ENCODE data around the gene CHCHD6.

The CHCHD6 gene

DNA sequence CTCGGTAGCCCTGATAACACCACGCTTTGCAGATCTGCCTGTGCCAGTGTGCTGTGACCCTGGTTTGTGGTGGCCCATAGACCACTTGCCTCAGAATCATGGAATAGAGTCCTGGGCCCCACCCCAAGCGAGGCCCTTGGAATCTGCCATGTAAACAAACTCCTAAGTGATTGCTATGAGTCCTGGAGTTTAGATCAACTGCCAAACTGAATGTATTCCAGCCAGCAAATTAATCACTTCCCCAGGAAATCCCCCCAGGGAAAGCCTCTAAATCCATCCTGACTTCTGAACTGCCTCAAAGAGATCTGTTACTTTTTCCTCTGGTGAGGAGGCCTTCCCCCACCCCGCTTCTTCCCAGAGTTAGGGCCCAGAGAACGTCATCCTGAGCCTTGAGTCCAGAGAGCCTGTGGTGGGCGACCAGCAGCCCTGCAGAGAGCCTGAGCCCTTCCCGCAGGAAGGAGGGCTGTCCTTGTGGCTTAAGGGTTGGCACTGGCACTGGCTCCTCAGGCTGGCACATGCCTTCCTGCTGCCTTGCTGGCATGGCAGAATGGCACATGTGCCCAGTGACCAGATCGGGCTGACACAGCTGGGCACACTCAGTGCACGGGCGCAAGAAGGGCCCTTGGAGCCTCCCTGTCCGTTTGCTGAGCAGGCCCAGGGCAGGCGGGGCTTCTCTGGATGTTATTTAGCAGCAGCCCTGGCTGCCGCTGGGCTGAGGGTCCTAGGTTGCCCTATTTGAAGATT, 228.3 kb downstream of the CHCHD6 start:
- Histone ChIP-seq H3K9ac (no peak overlapping the region), H2AFZ (no peak overlapping the region), H3K4me3 (ENCODE audit: low read depth, low read length) (no peak overlapping the region), H3K36me3 (ENCODE audit: control insufficient read depth, insufficient read depth, low read length) (no peaks in the 10 kb centered on the region), H3K79me2 (no peaks in the 10 kb centered on the region), H3K27ac (no peak overlapping the region), H3K4me1 (no peaks in the 10 kb centered on the region), H3K27me3 (ENCODE audit: control insufficient read depth, insufficient read depth, low read length) (no peaks in the 10 kb centered on the region), H3K9me3 (ENCODE audit: control insufficient read depth, low read length) (no peaks in the 10 kb centered on the region), H3K4me2 (ENCODE audit: low read length) (no peak overlapping the region)
- TF ChIP-seq, protein P1, sequence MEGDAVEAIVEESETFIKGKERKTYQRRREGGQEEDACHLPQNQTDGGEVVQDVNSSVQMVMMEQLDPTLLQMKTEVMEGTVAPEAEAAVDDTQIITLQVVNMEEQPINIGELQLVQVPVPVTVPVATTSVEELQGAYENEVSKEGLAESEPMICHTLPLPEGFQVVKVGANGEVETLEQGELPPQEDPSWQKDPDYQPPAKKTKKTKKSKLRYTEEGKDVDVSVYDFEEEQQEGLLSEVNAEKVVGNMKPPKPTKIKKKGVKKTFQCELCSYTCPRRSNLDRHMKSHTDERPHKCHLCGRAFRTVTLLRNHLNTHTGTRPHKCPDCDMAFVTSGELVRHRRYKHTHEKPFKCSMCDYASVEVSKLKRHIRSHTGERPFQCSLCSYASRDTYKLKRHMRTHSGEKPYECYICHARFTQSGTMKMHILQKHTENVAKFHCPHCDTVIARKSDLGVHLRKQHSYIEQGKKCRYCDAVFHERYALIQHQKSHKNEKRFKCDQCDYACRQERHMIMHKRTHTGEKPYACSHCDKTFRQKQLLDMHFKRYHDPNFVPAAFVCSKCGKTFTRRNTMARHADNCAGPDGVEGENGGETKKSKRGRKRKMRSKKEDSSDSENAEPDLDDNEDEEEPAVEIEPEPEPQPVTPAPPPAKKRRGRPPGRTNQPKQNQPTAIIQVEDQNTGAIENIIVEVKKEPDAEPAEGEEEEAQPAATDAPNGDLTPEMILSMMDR (IDR thresholded peaks at IDR 0.05), result no peak

GRCh38 chr3:126934031-126934531, 230.0 kb downstream of the CHCHD6 start:
- Histone ChIP-seq H3K4me1 (no peaks in the 10 kb centered on the region), H3K27me3 (ENCODE audit: control insufficient read depth, insufficient read depth, low read length) (no peaks in the 10 kb centered on the region), H3K9me3 (ENCODE audit: control insufficient read depth, low read length) (no peaks in the 10 kb centered on the region), H3K79me2 (no peaks in the 10 kb centered on the region), H3K4me3 (ENCODE audit: low read depth, low read length) (no peak overlapping the region), H3K36me3 (ENCODE audit: control insufficient read depth, insufficient read depth, low read length) (no peaks in the 10 kb centered on the region), H2AFZ (no peak overlapping the region), H3K4me2 (ENCODE audit: low read length) (no peak overlapping the region), H3K9ac (no peak overlapping the region), H3K27ac (no peak overlapping the region)
- TF ChIP-seq, protein P1 (IDR thresholded peaks at IDR 0.05), result no peak

DNA sequence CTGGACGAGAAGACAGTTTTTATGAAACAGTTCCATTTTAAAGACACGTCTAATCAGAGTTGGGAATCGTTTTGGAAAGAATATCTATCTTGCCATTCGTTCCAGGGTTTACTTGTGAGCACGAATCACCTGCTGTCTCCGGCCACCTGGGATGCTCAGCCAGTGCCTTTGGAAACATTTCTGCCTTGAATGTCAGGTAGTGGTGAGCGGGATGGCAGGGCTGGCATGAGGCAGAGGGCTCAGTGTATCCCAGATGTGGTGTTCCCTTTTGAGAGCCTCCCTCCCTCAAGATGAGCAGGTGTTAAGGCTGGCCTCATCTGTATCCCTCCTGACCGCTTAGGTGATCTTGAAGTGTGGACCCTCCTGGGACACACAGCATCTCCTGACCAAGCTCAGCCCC, 231.0 kb downstream of the CHCHD6 start:
- H3K4me3 ChIP-seq (ENCODE audit: low read depth, low read length), result no peak overlapping the region
- no peak overlapping the region for H3K9ac ChIP-seq
- no peaks in the 10 kb centered on the region for H3K4me1 ChIP-seq
- H3K36me3 ChIP-seq (ENCODE audit: control insufficient read depth, insufficient read depth, low read length), result no peaks in the 10 kb centered on the region
- H2AFZ ChIP-seq, result no peak overlapping the region
- no peaks in the 10 kb centered on the region for H3K9me3 ChIP-seq (ENCODE audit: control insufficient read depth, low read length)
- TF ChIP-seq, protein P1 (IDR thresholded peaks at IDR 0.05), result no peak
- no peak overlapping the region for H3K27ac ChIP-seq
- H3K4me2 ChIP-seq (ENCODE audit: low read length), result no peak overlapping the region
- H3K27me3 ChIP-seq (ENCODE audit: control insufficient read depth, insufficient read depth, low read length), result no peaks in the 10 kb centered on the region
- no peaks in the 10 kb centered on the region for H3K79me2 ChIP-seq

DNA sequence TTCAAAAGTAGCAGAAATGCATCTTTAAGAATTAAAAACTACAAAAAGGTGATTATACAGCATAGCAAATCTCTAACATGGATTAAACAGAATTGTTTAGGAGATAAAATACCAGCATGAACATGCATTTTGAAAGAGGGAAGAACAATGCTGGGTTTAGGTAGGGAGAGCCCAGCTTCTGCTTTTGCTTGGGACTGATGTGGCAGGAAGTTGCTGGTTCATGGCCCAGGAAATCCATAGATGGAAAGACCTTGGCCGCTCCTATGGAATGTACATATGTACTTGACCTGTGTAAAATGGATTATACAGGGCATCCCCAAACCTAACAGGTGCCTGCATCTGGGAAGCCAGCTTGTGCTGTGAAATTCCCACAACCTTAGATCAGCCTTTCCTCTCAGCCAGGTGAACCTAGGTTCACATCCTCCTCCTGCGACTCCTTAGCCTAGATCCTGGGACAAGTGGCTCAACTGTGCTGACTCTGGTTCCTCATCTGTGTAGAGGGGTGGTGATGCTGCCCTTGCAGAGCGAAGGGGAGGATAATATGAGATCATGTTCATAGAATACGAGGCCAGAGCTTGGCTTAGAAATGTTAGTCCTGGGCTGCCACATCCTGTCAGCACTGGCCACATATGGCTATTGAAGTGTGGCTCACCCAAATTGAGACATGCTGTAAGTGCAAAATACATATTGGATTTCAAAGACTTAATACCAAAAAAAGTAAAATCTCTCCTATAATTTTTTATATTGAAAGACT, 231.9 kb downstream of the CHCHD6 start:
- no peak overlapping the region for H2AFZ ChIP-seq
- H3K9me3 ChIP-seq (ENCODE audit: control insufficient read depth, low read length), result no peaks in the 10 kb centered on the region
- TF ChIP-seq, protein P1 (IDR thresholded peaks at IDR 0.05), result no peak
- no peak overlapping the region for H3K4me3 ChIP-seq (ENCODE audit: low read depth, low read length)
- no peaks in the 10 kb centered on the region for H3K4me1 ChIP-seq
- no peak overlapping the region for H3K27ac ChIP-seq
- H3K27me3 ChIP-seq (ENCODE audit: control insufficient read depth, insufficient read depth, low read length), result no peaks in the 10 kb centered on the region
- no peaks in the 10 kb centered on the region for H3K36me3 ChIP-seq (ENCODE audit: control insufficient read depth, insufficient read depth, low read length)
- no peak overlapping the region for H3K4me2 ChIP-seq (ENCODE audit: low read length)
- H3K79me2 ChIP-seq, result no peaks in the 10 kb centered on the region
- H3K9ac ChIP-seq, result no peak overlapping the region
